ENCODE data around the gene C1RL.

DNA sequence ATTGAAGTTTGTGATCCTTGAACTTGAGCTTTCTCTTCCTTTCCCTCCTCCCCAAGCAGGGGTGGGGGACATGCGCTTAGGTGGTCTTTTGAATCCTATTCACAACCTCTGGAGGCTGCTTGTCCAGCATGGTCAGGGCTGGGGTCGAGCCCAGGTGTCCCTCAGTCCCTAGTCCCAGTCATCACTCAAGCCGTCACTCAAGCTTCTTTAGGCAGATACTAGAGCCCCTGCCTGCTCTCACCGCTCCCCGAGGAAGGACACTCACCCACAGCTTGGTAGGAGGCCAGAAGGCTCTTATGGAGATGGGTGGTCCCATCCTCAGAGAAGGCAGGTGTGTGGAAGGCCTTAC is 532 bp upstream of the C1RL start:
- TF ChIP-seq, protein P1, sequence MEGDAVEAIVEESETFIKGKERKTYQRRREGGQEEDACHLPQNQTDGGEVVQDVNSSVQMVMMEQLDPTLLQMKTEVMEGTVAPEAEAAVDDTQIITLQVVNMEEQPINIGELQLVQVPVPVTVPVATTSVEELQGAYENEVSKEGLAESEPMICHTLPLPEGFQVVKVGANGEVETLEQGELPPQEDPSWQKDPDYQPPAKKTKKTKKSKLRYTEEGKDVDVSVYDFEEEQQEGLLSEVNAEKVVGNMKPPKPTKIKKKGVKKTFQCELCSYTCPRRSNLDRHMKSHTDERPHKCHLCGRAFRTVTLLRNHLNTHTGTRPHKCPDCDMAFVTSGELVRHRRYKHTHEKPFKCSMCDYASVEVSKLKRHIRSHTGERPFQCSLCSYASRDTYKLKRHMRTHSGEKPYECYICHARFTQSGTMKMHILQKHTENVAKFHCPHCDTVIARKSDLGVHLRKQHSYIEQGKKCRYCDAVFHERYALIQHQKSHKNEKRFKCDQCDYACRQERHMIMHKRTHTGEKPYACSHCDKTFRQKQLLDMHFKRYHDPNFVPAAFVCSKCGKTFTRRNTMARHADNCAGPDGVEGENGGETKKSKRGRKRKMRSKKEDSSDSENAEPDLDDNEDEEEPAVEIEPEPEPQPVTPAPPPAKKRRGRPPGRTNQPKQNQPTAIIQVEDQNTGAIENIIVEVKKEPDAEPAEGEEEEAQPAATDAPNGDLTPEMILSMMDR (IDR thresholded peaks at IDR 0.05; ENCODE audit: insufficient read depth, low read length) = no peak
- TF ChIP-seq GABPA (IDR thresholded peaks at IDR 0.05; ENCODE audit: low read depth) (no peak), POLR2AphosphoS5 (IDR thresholded peaks at IDR 0.05; ENCODE audit: low read depth) (no peak)

All from HL-60 (cell line).